Measurements from ENCODE around the gene OR10C1.

OR10C1 gene

DNA sequence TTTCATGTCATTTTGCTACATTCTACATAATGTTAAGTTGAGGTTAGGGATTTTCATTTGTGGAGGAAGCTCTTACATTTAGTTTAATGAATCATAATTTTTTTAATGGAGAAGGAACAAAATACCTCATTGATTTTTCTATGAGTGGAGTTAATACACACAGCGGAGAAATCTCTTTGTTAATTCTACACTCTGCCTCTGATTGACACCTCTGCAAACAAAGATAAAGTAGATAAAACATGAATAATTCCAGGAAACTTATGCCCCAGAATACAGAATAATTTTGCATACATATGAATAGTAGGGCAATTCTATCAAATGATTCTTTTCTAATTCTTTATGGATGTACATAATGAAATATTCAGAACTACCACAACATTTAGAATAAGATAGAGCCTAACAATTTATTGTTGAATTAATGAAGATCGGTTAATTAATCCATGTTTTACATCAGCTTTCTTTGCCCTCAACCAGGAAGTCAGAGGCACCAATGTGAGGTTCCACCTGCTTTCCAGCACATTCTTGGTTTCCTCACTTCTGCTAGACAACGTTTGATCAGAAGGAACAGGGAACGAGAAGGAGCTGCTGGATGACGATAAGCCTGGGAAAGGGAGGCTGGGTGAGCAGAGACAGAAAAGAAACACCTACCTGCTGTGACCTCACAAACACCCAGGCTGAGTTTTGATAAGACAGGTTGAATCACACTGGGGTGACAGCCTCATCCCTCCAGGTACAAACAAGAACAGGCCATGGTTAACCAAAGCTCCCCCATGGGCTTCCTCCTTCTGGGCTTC lies 22.1 kb downstream of the OR10C1 start:
- Mint-ChIP-seq H3K9me3 (no peaks in the 10 kb centered on the region), H3K4me3 (no peak overlapping the region), H3K27ac (no peak overlapping the region), H3K36me3 (no peaks in the 10 kb centered on the region), H3K27me3 (peaks cover 14% of the 10 kb centered on the region), H3K4me1 (no peaks in the 10 kb centered on the region)

DNA sequence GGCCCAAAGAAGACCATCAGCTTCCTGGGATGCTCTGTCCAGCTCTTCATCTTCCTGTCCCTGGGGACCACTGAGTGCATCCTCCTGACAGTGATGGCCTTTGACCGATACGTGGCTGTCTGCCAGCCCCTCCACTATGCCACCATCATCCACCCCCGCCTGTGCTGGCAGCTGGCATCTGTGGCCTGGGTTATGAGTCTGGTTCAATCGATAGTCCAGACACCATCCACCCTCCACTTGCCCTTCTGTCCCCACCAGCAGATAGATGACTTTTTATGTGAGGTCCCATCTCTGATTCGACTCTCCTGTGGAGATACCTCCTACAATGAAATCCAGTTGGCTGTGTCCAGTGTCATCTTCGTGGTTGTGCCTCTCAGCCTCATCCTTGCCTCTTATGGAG lies 22.9 kb downstream of the OR10C1 start:
- no peaks in the 10 kb centered on the region for H3K9me3 Mint-ChIP-seq
- no peaks in the 10 kb centered on the region for H3K4me1 Mint-ChIP-seq
- H3K4me3 Mint-ChIP-seq, result no peak overlapping the region
- H3K27ac Mint-ChIP-seq, result no peak overlapping the region
- no peaks in the 10 kb centered on the region for H3K36me3 Mint-ChIP-seq
- H3K27me3 Mint-ChIP-seq, result peaks cover 14% of the 10 kb centered on the region

DNA sequence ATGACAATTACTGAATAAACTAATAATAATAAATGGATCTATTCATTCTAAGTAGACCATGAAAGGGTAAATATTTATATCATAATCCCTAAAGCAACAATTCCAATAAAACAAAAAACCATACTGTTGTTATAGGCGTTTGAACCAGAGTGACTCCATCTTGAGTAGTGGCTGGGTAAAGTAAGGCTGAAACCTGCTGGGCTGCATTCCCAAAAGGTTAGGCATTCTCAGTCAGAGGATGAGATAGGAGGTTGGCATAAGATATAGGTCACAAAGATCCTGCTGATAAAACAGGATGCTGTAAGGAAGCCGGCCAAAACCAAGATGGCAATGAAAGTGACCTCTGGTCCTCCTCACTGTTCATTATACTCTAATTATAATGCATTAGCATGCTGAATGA lies 26.2 kb downstream of the OR10C1 start:
- H3K4me3 Mint-ChIP-seq, result no peak overlapping the region
- no peaks in the 10 kb centered on the region for H3K9me3 Mint-ChIP-seq
- H3K27me3 Mint-ChIP-seq, result peaks cover 11% of the 10 kb centered on the region
- no peaks in the 10 kb centered on the region for H3K4me1 Mint-ChIP-seq
- H3K36me3 Mint-ChIP-seq, result no peaks in the 10 kb centered on the region
- no peak overlapping the region for H3K27ac Mint-ChIP-seq

DNA sequence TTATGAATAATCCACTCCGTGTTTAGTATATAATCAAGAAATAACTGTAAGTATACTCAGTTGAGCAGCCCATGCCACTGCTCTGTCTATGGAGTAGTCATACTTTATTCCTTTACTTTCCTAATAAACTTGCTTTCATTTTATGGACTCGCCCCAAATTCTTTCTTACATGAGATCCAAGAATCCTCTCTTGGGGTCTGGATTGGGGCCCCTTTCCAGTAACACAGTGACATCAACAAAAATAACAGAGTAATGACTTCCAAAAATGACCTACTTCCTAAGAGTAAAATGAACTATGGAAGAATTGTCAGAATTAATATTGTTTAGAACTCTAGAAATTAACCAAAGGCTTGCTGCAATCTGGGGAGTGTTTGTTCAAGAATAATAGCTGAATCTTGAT lies 26.7 kb downstream of the OR10C1 start:
- Mint-ChIP-seq H3K4me1 (no peaks in the 10 kb centered on the region), H3K36me3 (no peaks in the 10 kb centered on the region), H3K9me3 (no peaks in the 10 kb centered on the region), H3K27ac (no peak overlapping the region), H3K4me3 (no peak overlapping the region), H3K27me3 (peaks cover 11% of the 10 kb centered on the region)

DNA sequence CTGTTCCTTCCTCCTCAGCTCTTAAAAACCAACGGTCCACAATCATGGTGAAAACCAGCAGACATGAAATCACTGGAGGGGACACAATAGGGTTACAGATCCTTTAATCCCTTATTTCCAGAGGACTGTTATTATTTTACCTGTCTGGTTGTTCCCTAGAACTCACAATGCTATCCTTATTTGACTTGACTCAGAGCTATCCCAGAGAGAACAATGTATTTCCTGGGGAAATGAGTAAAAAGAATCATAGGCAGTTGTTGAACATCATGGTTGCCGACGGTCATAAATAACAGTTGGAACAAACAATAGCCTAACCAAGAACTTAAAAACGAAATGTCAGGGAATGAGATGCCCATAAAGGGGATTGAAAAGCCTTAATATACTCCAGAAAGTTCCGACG lies 27.1 kb downstream of the OR10C1 start:
- Mint-ChIP-seq H3K36me3 (no peaks in the 10 kb centered on the region), H3K4me1 (no peaks in the 10 kb centered on the region), H3K27me3 (peaks cover 8% of the 10 kb centered on the region), H3K9me3 (no peaks in the 10 kb centered on the region), H3K4me3 (no peak overlapping the region), H3K27ac (no peak overlapping the region)

DNA sequence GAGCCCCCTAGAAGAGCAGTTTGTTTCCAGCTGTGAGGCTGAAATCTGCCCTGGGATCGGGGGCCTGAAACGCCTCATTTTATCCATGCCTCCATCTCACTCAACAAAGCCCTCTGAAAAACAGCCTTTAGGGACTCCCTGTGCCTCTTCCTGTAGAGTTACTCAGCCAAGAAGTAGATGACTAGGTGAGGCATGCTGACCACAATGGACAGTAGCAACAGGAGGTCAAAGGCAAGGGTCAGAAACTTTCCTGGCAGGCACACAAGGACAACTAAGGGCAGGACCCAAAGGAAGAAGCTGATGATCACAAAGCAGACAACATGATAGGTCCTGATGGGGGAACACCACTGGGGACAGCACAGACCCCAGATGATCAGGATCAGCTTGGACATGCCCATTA lies 35.9 kb downstream of the OR10C1 start:
- Mint-ChIP-seq H3K36me3 (no peaks in the 10 kb centered on the region), H3K4me3 (no peak overlapping the region), H3K9me3 (no peaks in the 10 kb centered on the region), H3K4me1 (no peaks in the 10 kb centered on the region), H3K27ac (no peak overlapping the region), H3K27me3 (peaks cover 4% of the 10 kb centered on the region)

DNA sequence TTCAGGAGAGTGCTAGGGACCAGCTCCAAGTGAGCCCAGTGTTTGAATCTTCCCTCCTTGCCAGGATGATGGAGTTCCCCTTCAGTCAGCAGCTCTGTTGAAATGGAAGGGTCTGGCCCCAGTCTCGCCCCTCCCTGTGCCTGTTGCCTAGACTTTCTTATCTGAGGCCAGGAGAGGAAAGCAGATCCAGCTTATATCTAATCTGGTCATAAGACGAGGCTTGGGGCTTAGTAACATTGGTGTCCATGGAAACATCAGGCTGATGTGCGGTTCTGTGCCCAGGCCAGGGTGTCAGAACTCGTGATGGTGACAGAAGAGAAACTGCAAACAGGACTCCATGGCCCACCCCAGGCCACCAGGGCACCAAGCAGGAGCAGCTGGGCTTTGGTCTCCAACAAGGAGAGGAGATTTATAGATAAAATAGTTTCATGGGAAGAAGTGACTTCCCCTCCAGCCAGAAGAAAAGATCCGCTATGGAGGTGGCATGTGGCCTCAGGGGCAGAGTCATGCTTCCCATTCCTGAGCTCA lies 38.9 kb downstream of the OR10C1 start:
- Mint-ChIP-seq H3K9me3 (no peaks in the 10 kb centered on the region), H3K36me3 (no peaks in the 10 kb centered on the region), H3K4me3 (no peak overlapping the region), H3K27me3 (peaks cover 3% of the 10 kb centered on the region), H3K27ac (no peak overlapping the region), H3K4me1 (no peaks in the 10 kb centered on the region)

DNA sequence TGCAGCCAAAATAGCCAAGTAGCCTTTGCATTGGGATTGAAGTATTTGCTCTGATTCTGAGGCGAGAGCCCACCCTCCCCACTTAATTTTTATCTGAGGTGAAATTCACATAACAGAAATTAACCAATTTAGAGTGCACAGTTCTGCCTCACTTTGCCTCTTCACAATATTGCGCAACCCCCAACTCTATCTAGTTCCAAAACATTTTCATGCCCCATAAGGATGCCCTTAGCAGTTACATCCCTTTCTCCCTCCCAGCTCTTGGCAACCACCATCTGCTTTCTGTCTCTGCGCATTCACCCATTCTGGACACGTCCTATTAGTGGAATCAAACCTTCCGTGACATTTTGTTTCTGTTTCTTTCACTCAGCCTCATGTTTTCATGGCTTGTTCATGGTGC lies 39.6 kb downstream of the OR10C1 start:
- no peak overlapping the region for H3K27ac Mint-ChIP-seq
- no peaks in the 10 kb centered on the region for H3K36me3 Mint-ChIP-seq

DNA sequence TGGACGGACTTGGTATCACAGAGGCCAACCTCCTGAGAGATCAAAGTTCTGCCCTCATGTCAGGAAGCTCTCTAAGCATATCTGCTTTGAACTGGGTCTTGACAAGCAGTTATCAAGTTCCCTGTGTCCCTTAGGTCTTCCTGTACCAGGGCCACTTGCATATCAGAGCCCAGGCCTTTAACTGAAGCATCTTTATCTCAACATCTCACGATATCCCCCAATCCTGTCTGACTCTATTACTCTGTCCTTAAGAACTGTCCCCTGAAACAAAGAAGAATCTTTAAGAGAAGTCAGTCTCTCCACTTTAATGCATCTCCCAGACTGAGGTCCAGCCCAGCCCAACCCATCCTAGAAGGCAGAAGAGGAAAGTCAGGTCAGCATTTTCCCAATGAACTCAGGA lies 40.5 kb downstream of the OR10C1 start:
- peaks cover 5% of the 10 kb centered on the region for H3K27me3 Mint-ChIP-seq
- H3K4me1 Mint-ChIP-seq, result no peaks in the 10 kb centered on the region
- H3K36me3 Mint-ChIP-seq, result no peaks in the 10 kb centered on the region
- no peak overlapping the region for H3K27ac Mint-ChIP-seq
- no peaks in the 10 kb centered on the region for H3K9me3 Mint-ChIP-seq
- no peak overlapping the region for H3K4me3 Mint-ChIP-seq

More for the DNA sequence above, 39.6 kb downstream of the OR10C1 start:
- Mint-ChIP-seq H3K4me1 (no peaks in the 10 kb centered on the region), H3K4me3 (no peak overlapping the region), H3K9me3 (no peaks in the 10 kb centered on the region), H3K27me3 (peaks cover 3% of the 10 kb centered on the region)

DNA sequence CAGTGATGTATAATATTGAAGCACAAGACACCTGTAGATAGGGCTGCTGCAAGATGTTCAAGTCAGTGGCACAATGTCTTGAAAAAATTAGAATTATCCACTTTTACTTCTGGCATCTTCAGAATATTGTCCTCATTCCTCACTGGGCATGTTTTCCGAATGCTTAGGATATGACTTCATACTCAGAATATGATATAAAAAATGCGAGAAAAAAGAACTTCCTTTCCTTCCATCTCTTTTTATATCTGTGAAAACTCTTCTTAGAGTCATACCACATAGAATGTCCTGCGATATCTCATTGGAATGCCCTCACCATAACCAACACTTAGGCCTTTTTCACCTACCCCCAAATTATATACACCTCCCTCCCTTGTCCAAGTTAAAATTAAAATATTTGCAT lies 44.1 kb downstream of the OR10C1 start:
- H3K4me3 Mint-ChIP-seq, result no peak overlapping the region
- H3K9me3 Mint-ChIP-seq, result no peaks in the 10 kb centered on the region
- H3K27ac Mint-ChIP-seq, result no peak overlapping the region
- no peaks in the 10 kb centered on the region for H3K36me3 Mint-ChIP-seq
- H3K27me3 Mint-ChIP-seq, result peaks cover 9% of the 10 kb centered on the region
- no peaks in the 10 kb centered on the region for H3K4me1 Mint-ChIP-seq

DNA sequence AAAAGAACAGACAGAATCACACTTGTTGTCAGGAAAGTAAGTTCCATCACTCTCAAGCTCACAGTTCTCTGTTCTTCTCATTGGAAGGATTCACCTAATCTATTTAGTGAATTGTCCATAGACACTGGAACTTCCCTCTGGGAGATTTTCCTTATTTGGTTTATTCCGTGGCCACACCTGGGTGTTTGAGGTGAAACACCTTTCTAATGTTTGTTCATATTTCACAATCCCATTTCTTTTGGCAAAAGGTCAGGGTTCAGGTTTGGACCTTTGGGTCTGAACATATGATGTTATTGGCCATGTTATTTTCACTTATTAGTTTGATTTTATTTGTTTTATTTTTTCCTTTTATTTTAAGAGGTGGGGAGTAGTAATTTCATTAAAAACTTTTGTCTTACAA lies 44.6 kb downstream of the OR10C1 start:
- Mint-ChIP-seq H3K36me3 (no peaks in the 10 kb centered on the region), H3K4me1 (no peaks in the 10 kb centered on the region), H3K9me3 (no peaks in the 10 kb centered on the region), H3K4me3 (no peak overlapping the region), H3K27ac (no peak overlapping the region), H3K27me3 (peaks cover 9% of the 10 kb centered on the region)

DNA sequence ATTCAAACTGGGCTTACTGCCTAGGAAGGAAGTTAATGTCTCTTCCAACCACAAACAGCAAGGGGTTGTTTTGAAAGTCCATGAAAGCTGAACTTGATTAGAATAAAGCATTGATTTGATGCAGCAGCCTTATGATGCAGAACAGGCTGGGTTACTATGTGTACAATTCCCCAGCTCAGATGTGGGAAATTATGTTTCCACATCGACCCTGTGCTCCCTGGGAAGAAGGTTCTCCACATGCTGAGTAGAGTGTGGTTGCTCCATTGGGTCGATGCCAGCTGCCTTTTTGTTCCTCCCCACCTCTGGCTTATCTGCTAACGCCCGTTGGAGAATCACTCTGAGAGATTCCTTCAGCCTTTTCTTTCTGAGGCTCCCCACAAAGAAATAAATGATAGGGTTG lies 47.5 kb downstream of the OR10C1 start:
- Mint-ChIP-seq H3K4me3 (no peak overlapping the region), H3K27me3 (peaks cover 12% of the 10 kb centered on the region), H3K9me3 (no peaks in the 10 kb centered on the region), H3K4me1 (no peaks in the 10 kb centered on the region), H3K36me3 (no peaks in the 10 kb centered on the region), H3K27ac (no peak overlapping the region)

DNA sequence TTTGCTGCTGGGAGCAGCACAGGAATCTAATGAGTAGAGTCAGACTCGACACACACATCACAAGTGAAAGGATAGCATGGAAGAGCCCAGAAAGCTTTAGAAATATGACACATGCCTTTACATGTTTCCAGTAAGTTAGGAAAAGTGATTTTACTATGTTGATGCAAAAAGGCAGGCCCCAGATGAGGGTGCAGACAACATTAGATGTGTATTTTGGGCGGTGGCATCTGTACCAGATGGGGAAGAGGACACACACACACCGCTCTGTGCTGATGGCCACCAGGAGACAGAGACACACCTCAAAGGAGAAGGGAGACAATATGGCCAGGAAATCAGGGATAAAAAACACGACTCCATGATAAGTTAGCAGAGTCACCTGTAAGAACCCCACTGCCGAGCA lies 48.0 kb downstream of the OR10C1 start:
- H3K9me3 Mint-ChIP-seq, result no peaks in the 10 kb centered on the region
- no peaks in the 10 kb centered on the region for H3K4me1 Mint-ChIP-seq
- H3K4me3 Mint-ChIP-seq, result no peak overlapping the region
- H3K27me3 Mint-ChIP-seq, result peaks cover 11% of the 10 kb centered on the region
- no peaks in the 10 kb centered on the region for H3K36me3 Mint-ChIP-seq
- H3K27ac Mint-ChIP-seq, result no peak overlapping the region

DNA sequence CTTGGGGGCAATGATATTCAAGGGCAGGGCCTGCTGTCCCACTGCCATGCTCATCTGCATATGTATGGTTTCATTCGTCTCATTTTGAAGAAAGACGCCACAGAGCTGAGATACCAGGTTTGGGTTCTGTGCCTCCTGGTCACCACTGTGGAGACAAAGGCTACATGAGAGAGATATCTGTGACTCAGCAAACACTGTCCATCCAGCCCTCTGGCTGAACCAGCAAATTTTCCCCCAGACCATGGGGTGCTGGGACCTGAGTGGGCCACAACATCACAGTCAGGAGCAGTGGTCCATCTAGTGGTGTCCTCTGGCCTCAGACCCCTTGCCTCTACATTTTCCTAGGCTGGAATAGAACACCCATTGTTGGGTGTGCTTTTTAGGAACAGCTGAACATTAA lies 48.6 kb downstream of the OR10C1 start, which contains the start of gene MAS1L:
TSS of gene MAS1L (minus strand) at position 297 of the 400 bp plus-strand sequence. CDS start at position 243, 54 bp downstream.
- peaks cover 11% of the 10 kb centered on the region for H3K27me3 Mint-ChIP-seq
- no peaks in the 10 kb centered on the region for H3K9me3 Mint-ChIP-seq
- H3K27ac Mint-ChIP-seq, result no peak within 1 kb of the TSS
- no peak within 1 kb of the TSS for H3K4me3 Mint-ChIP-seq
- H3K36me3 Mint-ChIP-seq, result no peaks in the 10 kb centered on the region
- no peaks in the 10 kb centered on the region for H3K4me1 Mint-ChIP-seq

DNA sequence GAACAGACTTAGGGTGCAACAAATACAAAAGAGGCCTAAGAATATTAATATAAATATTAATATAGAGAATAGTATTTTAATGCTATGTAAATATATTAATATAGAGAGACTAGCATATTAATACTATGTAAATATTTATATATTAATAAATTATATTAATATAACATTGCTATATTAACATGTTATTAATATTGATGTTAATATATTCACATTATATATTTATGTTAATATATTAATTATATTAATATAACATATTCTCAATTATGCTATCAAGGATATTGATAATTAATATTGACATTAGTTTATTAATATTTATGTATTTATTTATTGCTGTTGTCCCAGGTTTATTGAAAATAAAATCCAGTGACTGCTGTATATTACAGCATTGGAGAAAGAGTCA lies 49.8 kb downstream of the OR10C1 start:
- H3K36me3 Mint-ChIP-seq, result no peaks in the 10 kb centered on the region
- H3K4me1 Mint-ChIP-seq, result no peaks in the 10 kb centered on the region
- H3K4me3 Mint-ChIP-seq, result no peak overlapping the region
- H3K9me3 Mint-ChIP-seq, result no peaks in the 10 kb centered on the region
- H3K27me3 Mint-ChIP-seq, result peaks cover 9% of the 10 kb centered on the region
- no peak overlapping the region for H3K27ac Mint-ChIP-seq

DNA sequence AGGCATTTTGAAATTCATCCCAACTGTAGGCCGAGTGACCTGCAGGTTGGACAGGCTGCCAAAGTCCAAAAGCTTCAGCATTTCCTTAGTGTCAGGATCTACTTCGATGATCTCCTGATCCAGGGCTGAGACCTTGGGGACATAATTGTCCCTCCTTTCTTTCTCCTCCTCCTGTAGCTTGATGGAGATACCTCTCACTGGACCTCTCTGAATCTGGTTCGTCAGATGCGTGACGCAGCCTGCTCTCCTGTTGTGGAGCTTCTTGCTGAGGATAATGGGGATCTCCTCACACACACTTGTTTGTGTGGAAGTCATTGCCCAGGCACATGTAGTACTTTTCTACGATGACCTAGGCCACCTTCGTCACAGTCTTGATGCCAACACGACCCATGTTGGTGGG lies 50.2 kb downstream of the OR10C1 start:
- H3K9me3 Mint-ChIP-seq, result no peaks in the 10 kb centered on the region

DNA sequence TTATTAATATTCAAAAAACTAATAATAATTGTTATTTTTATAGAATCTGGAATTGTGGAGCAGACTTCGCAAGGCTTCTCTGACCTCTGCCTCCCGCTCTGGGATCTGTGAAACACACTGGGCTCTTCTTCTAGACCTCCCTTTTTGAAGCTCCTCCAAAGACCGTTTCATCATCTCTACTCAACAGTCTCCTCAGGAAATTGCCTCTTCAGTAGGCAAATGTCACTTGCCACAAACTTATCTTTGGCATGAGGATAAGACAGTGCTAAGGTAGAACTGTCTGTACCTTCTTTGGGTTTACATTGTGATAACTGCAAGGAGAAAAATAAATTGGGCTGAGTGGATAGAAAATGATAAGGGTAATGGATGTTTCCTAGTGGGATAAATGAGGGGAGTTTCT lies 50.9 kb downstream of the OR10C1 start:
- Mint-ChIP-seq H3K4me3 (no peak overlapping the region), H3K27me3 (peaks cover 9% of the 10 kb centered on the region), H3K36me3 (no peaks in the 10 kb centered on the region), H3K9me3 (no peaks in the 10 kb centered on the region), H3K4me1 (no peaks in the 10 kb centered on the region), H3K27ac (no peak overlapping the region)

More for the DNA sequence above, 50.2 kb downstream of the OR10C1 start:
- Mint-ChIP-seq H3K27ac (no peak overlapping the region), H3K27me3 (peaks cover 9% of the 10 kb centered on the region), H3K4me1 (no peaks in the 10 kb centered on the region), H3K4me3 (no peak overlapping the region), H3K36me3 (no peaks in the 10 kb centered on the region)

Data from activated naive CD4-positive, alpha-beta T cell treated with anti-CD3 and anti-CD28 coated beads, Interleukin-2, amount 50 U/mL, for 24 hours (primary cell).